Measurements from ENCODE around the gene TARBP1.

- TF ChIP-seq POLR2AphosphoS5 (IDR thresholded peaks at IDR 0.05; ENCODE audit: low read depth, low read length), result no peak
- TF ChIP-seq POLR2A (IDR thresholded peaks at IDR 0.05; ENCODE audit: low read depth, low read length), result no peak
- no peak for TF ChIP-seq TAF1 (IDR thresholded peaks at IDR 0.05; ENCODE audit: borderline replicate concordance, low read depth, low read length)
Observed at GRCh38 chr1:234430691-234431090, 48.3 kb downstream of the TARBP1 start.

Data from GM12892 (cell line).